Ovary (tissue), 9 donors: ENCODE measurements around the gene RNF113B. TPM values are rescaled to one million over a fixed set of nuclear protein-coding genes. Genes with fewer than 3 reads are reported as not detected.

ENCODE experiments used
- DNase-seq, 5 donors: peaks; one replicate each; pipeline ENCODE4 v3.0.0-alpha.2; 2019 to 2020
- H3K27ac ChIP-seq, 2 donors: fragments of 200-600 bp; one replicate each; pipeline versions ENCODE4 v1.5.1 to v1.8.0; 2019 to 2022
- H3K27me3 ChIP-seq: fragments of 200-600 bp; one replicate; pipeline ENCODE4 v1.8.0; 2022
- H3K36me3 ChIP-seq: fragments of 200-600 bp; sonication (generic); one replicate; pipeline ENCODE4 v1.5.1; 2019
- H3K4me1 ChIP-seq: one replicate; pipeline ENCODE4 v1.8.1; 2013; ENCODE audit warnings: mild to moderate bottlenecking, moderate library complexity; ENCODE audit not compliant: insufficient read depth
- H3K4me3 ChIP-seq: fragments of 200-600 bp; sonication (generic); one replicate; pipeline ENCODE4 v1.5.1; 2017
- H3K9me3 ChIP-seq, 2 donors: fragments of 200-600 bp in 1 of 2; sonication (generic) in 1 of 2; one replicate each; pipeline versions ENCODE4 v1.5.1 to v1.8.1; 2013 to 2019; ENCODE audit warnings: mild to moderate bottlenecking in 1 of 2, moderate library complexity in 1 of 2
- EP300 ChIP-seq: sonication (generic); formaldehyde crosslinking; IDR thresholded peaks from one replicate; pipeline ENCODE4 v1.6.1; 2017; ENCODE audit warnings: antibody characterized with exemption
- POLR2A ChIP-seq: fragments of 450-650 bp; IDR thresholded peaks from one replicate; pipeline ENCODE4 v1.6.1; 2017; ENCODE audit warnings: antibody characterized with exemption, mild to moderate bottlenecking, moderate library complexity
- WGBS, 3 donors: extraction: QIAGEN DNeasy Blood & Tissue Kit in 1 of 3; methylation state at CpG; one replicate each; pipeline versions ENCODE4 v1.1.5 to v1.1.7; 2013 to 2017; 5-methylcytosine and 5-hydroxymethylcytosine counted together
- intact Hi-C, 4 donors: fragments of 100-400 bp; cut with DNase I; formaldehyde crosslinking; loops; one replicate each; pipeline versions ENCODE4 v1.11.0 to v1.15.1; 2022 to 2023
- polyA plus RNA-seq, 2 donors: library from polyadenylated mRNA; stranded (reverse); fragments of 200-250 nt in 1 of 2; fragments of 350-450 nt in 1 of 2; fragmentation: Illumina TruSeq in 1 of 2; extraction: RNeasy Lipid Tissue Mini Kit (QIAGEN cat#74804) in 1 of 2; gene quantifications; one replicate each; pipeline ENCODE4 v1.2.3, GENCODE V29; 2013 to 2014
- total RNA-seq, 7 donors: library from RNA; depleted of rRNA in 2 of 7; stranded (reverse); fragments of >200 nt in 2 of 7; fragmentation: NEBNext Ultra II Directional in 3 of 7; extraction: Animal tissue kit (Norgen Biotek cat#: 25700) in 3 of 7; gene quantifications; one replicate each; pipeline versions ENCODE4 v1.1.0 to v1.2.4, GENCODE V29; 2016 to 2023
- TF ChIP-seq, protein P1 (sequence below), 3 donors: fragments of 450-650 bp in 2 of 3; fragments of 200-600 bp in 1 of 3; IDR thresholded peaks; one replicate each; pipeline versions ENCODE4 v1.5.1 to v1.8.0; 2016 to 2022; ENCODE audit warnings: antibody characterized with exemption in 3 of 3, mild to moderate bottlenecking in 1 of 3
- donor health status: DM: no; HTN: no; CAD: no; lungs with moderate emphysema.
- donor health status: DM: no; HTN: no; CAD: no.
- donor health status: Bipolar disorder and iron deficiency.
- donor health status: DM: yes; HTN: yes; CAD: no.
- donor health status: DM: no; HTN: no; CAD: no.
- donor health status: DM: yes; HTN: yes; CAD: no.

RNF113B gene
- total and polyA plus RNA-seq, 9 donors: 0.05 TPM; not detected in 8

GRCh38 chr13:98147521-98147920 lies 29.5 kb downstream of the RNF113B start:
- intact Hi-C loops: loop anchor here in 2 of 4 donors (10.0 kb wide), 3 partner anchors 247 to 527 kb away; no protein-coding TSS in a partner anchor
- 54 to 64% (median 55%) methylated on average over 5 of the region's 5 CpGs for WGBS, 3 donors
- Histone ChIP-seq H3K27me3 (no peaks in the 10 kb centered on the region), H3K9me3 (no peaks in the 10 kb centered on the region), H3K4me1 (peaks cover 1% of the 10 kb centered on the region), H3K36me3 (no peaks in the 10 kb centered on the region), H3K27ac (no peak overlapping the region), H3K4me3 (no peak overlapping the region)
- TF ChIP-seq, protein P1, sequence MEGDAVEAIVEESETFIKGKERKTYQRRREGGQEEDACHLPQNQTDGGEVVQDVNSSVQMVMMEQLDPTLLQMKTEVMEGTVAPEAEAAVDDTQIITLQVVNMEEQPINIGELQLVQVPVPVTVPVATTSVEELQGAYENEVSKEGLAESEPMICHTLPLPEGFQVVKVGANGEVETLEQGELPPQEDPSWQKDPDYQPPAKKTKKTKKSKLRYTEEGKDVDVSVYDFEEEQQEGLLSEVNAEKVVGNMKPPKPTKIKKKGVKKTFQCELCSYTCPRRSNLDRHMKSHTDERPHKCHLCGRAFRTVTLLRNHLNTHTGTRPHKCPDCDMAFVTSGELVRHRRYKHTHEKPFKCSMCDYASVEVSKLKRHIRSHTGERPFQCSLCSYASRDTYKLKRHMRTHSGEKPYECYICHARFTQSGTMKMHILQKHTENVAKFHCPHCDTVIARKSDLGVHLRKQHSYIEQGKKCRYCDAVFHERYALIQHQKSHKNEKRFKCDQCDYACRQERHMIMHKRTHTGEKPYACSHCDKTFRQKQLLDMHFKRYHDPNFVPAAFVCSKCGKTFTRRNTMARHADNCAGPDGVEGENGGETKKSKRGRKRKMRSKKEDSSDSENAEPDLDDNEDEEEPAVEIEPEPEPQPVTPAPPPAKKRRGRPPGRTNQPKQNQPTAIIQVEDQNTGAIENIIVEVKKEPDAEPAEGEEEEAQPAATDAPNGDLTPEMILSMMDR (IDR thresholded peaks at IDR 0.05): no peak
- TF ChIP-seq EP300: no peak
- no peak for TF ChIP-seq POLR2A
- DNase-seq: no peak

DNA sequence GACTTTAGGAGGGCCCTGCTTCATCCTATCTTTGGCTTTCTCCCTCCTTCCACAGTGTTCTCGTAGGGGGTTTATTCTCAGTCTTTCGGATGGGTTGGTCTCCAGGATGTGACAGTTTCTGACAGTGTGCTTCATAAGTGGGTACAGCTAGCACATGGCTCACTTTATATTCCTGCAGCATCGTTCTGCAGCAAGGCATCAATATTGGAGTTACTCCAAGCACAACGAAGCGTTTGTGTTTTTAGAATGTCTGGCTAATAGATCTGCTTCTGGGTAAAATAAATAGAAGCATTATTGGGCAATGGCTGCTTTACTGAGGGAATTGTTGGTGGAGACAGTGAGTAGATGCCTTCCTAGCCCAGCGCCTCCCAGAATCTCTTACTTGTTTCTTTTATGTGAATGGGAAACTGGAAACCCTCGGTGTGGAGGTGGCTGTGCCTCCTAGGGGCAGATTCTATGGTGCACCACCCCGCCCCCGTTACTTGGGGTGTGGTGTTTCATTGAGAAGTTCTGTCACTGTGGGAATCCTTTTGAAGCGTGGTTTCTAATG lies 32.2 kb downstream of the RNF113B start:
- intact Hi-C loops: loop anchor here in 3 of 4 donors (5.0 to 10.0 kb wide), 4 partner anchors 250 to 530 kb away; no protein-coding TSS in a partner anchor
- Histone ChIP-seq H3K4me3 (peak overlapping the region; percentile 38), H3K4me1 (peaks cover 1% of the 10 kb centered on the region), H3K27ac (no peak overlapping the region), H3K9me3 (no peaks in the 10 kb centered on the region), H3K36me3 (no peaks in the 10 kb centered on the region), H3K27me3 (no peaks in the 10 kb centered on the region)
- no peak for DNase-seq
- TF ChIP-seq POLR2A (no peak), EP300 (no peak)
- TF ChIP-seq, protein P1 (IDR thresholded peaks at IDR 0.05): no peak
- 48% methylated on average over 10 of the region's 10 CpGs for WGBS, 3 donors

DNA sequence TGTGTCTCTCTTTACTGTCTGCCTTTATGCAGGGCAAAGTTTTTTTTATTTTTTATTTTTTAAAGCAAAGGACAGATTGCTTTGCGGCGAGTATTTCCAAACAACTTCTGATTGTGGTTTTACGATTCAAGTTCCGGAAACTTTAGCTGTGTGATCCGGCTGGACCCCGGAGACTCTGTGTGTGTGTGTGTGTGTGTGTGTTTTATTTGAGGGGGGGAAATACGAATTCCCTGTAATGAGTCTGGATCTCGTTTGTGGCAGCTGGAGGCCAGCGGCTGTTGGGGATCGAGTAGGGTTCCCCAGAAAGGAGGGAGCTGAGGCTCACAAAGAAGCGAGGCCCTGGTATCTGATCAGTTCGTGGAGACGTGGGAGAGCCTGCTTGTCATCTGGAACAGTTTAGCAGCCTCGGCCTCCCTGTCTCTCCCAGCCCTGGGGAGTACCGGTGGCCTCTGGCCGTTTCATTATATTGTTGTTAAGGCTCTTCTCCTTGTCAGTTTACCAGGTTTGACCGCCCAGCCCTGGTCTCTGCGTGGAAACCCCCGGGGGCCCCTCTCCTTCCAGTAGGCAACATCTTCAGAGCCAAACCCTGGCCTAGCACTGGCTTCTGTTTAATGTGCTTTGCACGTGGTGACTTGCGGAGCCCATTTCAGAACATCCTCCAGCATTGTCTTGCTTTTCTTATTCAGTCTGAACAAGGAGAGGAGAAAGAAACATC lies 32.9 kb downstream of the RNF113B start:
- WGBS, 3 donors: 6 to 9% (median 6%) methylated on average over 21 of the region's 21 CpGs
- no peaks in the 10 kb centered on the region for H3K36me3 ChIP-seq
- H3K4me1 ChIP-seq: peaks cover 1% of the 10 kb centered on the region
- intact Hi-C loops: loop anchor here in 3 of 4 donors (5.0 to 10.0 kb wide), 4 partner anchors 251 to 531 kb away; no protein-coding TSS in a partner anchor
- TF ChIP-seq POLR2A: no peak
- TF ChIP-seq, protein P1 (IDR thresholded peaks at IDR 0.05): no peak
- no peak for TF ChIP-seq EP300
- H3K27ac ChIP-seq: no peak overlapping the region
- H3K27me3 ChIP-seq: no peaks in the 10 kb centered on the region
- DNase-seq: peak; percentile 22 to 41 (median 26)
- peak overlapping the region; percentile 38 for H3K4me3 ChIP-seq
- H3K9me3 ChIP-seq: no peaks in the 10 kb centered on the region

- DNase-seq: peak; percentile 17 to 53 (median 39)
- TF ChIP-seq EP300: no peak
- TF ChIP-seq, protein P1 (IDR thresholded peaks at IDR 0.05): no peak
- no peak for TF ChIP-seq POLR2A
- 1% methylated on average over 40 to 60 of the region's 60 CpGs for WGBS, 3 donors
- Histone ChIP-seq H3K4me3 (peak overlapping the region; percentile 38), H3K27me3 (no peaks in the 10 kb centered on the region), H3K36me3 (no peaks in the 10 kb centered on the region), H3K9me3 (no peaks in the 10 kb centered on the region), H3K4me1 (peaks cover 1% of the 10 kb centered on the region), H3K27ac (peak overlapping the region in 1 of 2 donors; percentile 2)
- intact Hi-C loops: loop anchor here in 3 of 4 donors (5.0 to 10.0 kb wide), 4 partner anchors 251 to 531 kb away; no protein-coding TSS in a partner anchor
Measured at GRCh38 chr13:98143601-98144026, 33.5 kb downstream of the RNF113B start.
